HG03039 (cell line): Measurements from ENCODE around the gene NSUN5.
"Not testable (repeated sequence)": the region's sequence is repeated elsewhere in the genome, so short reads cannot be mapped to it uniquely, and the experiment has no call there.

Experiments
- ATAC-seq: cut with Tn5 transposase; IDR thresholded peaks from one replicate; pipeline ENCODE4 v1.9.1; 2021; ENCODE audit warnings: mild to moderate bottlenecking, moderate library complexity; ENCODE audit not compliant: unreplicated experiment

The NSUN5 gene

DNA sequence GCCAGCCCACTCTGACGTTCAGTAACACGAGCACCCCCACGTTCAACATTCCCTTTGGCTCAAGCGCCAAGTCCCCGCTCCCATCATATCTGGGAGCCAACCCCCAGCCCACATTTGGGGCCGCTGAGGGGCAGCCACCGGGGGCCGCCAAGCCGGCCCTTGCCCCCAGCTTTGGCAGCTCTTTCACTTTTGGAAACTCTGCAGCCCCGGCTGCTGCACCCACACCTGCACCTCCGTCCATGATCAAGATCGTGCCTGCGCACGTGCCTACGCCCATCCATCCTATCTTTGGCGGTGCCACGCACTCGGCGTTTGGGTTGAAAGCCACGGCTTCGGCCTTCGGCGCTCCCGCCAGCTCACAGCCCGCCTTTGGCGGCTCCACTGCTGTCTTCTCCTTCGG is 10.9 kb downstream of the NSUN5 start:
- ATAC-seq: not testable (repeated sequence)

GRCh38 chr7:73297235-73297634 is 11.4 kb downstream of the NSUN5 start:
- ATAC-seq: not testable (repeated sequence)

GRCh38 chr7:73277210-73277609 is 31.4 kb downstream of the NSUN5 start:
- not testable (repeated sequence) for ATAC-seq

- ATAC-seq: not testable (repeated sequence)
Measured at GRCh38 chr7:73267813-73268212, 40.8 kb downstream of the NSUN5 start.

GRCh38 chr7:73266719-73267368 is 41.8 kb downstream of the NSUN5 start:
- ATAC-seq: peak; percentile 89

DNA sequence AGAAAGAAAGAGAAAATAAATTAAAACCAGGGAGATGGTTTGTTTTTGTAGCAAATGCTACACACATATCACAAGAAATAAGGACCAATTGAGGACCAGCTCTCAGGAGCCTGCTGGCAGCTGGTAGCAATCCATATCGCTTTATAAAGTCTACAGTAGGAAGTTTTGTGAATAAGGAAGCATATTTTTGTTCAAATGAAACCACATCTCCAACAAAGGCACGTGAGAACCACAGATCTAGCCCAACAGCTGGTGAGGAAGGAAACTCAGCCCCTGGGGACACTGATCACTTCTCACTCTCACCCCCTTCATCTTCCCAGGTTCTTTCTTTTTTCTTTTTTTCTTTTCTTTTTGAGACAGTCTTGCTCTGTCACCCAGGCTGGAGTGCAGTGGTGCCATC is 46.2 kb downstream of the NSUN5 start:
- ATAC-seq: not testable (repeated sequence)
